HL-60 (cell line): ENCODE measurements around the gene APLP2.

Source experiments
- CTCF ChIP-seq: IDR thresholded peaks from one replicate; pipeline ENCODE4 v1.5.1; 2011; ENCODE audit warnings: low read length, control low read depth, inconsistent platforms; ENCODE audit not compliant: insufficient read depth
- POLR2AphosphoS5 ChIP-seq: IDR thresholded peaks from 2 replicates; pipeline ENCODE4 v1.6.1; 2012; ENCODE audit warnings: low read depth
- REST ChIP-seq: IDR thresholded peaks from 2 replicates; pipeline ENCODE4 v1.6.1; 2012; ENCODE audit warnings: low read depth; ENCODE audit not compliant: insufficient replicate concordance
- SPI1 ChIP-seq: IDR thresholded peaks from 2 replicates; pipeline ENCODE4 v1.6.1; 2012; ENCODE audit warnings: low read depth, mild to moderate bottlenecking, borderline replicate concordance

- no peak for TF ChIP-seq CTCF
- TF ChIP-seq POLR2AphosphoS5 = no peak
- no peak for TF ChIP-seq SPI1
- no peak for TF ChIP-seq REST
These were observed 109.0 kb downstream of the APLP2 start for GRCh38 chr11:130178441-130179339.
